ENCODE data around the gene RNF31.

Gene RNF31

GRCh38 chr14:24159777-24160498, 12.6 kb downstream of the RNF31 start:
- no peak for DNase-seq (ENCODE audit: low spot score)

- no peak for DNase-seq (ENCODE audit: low spot score)
Measured at GRCh38 chr14:24160499-24160849, 13.2 kb downstream of the RNF31 start.

GRCh38 chr14:24160850-24161804, 13.8 kb downstream of the RNF31 start, which contains the start of gene IRF9:
IRF9 (plus strand) TSS chr14:24161265; CDS start chr14:24162145, 880 bp downstream.
- peak; percentile 96 for DNase-seq (ENCODE audit: low spot score)

GRCh38 chr14:24162093-24162492, 14.8 kb downstream of the RNF31 start:
- DNase-seq (ENCODE audit: low spot score), result no peak

GRCh38 chr14:24164518-24164991, 17.3 kb downstream of the RNF31 start:
- DNase-seq (ENCODE audit: low spot score), result no peak

GRCh38 chr14:24165785-24166184, 18.5 kb downstream of the RNF31 start:
- no peak for DNase-seq (ENCODE audit: low spot score)

GRCh38 chr14:24167469-24168114, 20.3 kb downstream of the RNF31 start:
- DNase-seq (ENCODE audit: low spot score), result no peak

GRCh38 chr14:24171422-24172260, 24.3 kb downstream of the RNF31 start, which contains the start of gene REC8:
REC8 (plus strand) TSS chr14:24172080; CDS start chr14:24172553, 473 bp downstream.
- DNase-seq (ENCODE audit: low spot score), result peak; percentile 94

- no peak for DNase-seq (ENCODE audit: low spot score)
Measured at GRCh38 chr14:24172261-24172860, 25.1 kb downstream of the RNF31 start.

GRCh38 chr14:24172871-24173281, 25.6 kb downstream of the RNF31 start:
- DNase-seq (ENCODE audit: low spot score), result no peak

GRCh38 chr14:24176599-24176998, 29.3 kb downstream of the RNF31 start:
- no peak for DNase-seq (ENCODE audit: low spot score)

GRCh38 chr14:24177041-24177825, 29.9 kb downstream of the RNF31 start:
- DNase-seq (ENCODE audit: low spot score), result no peak

- no peak for DNase-seq (ENCODE audit: low spot score)
Measured at GRCh38 chr14:24177891-24178290, 30.6 kb downstream of the RNF31 start.

GRCh38 chr14:24178399-24179178, 31.3 kb downstream of the RNF31 start:
- DNase-seq (ENCODE audit: low spot score), result no peak

GRCh38 chr14:24179294-24179960, 32.1 kb downstream of the RNF31 start:
- DNase-seq (ENCODE audit: low spot score), result no peak

- peak; percentile 91 for DNase-seq (ENCODE audit: low spot score)
Measured at GRCh38 chr14:24179961-24180796, 32.9 kb downstream of the RNF31 start.

GRCh38 chr14:24181371-24182077, 34.2 kb downstream of the RNF31 start:
- DNase-seq (ENCODE audit: low spot score), result no peak
